K562 treated with DMSO at 1 percent for 4 hours (cell line): ENCODE results near the gene PDCL3. TPM values are rescaled to one million over a fixed set of nuclear protein-coding genes. Genes with fewer than 3 reads are reported as not detected.

Source experiments
- total RNA-seq: library from RNA; unstranded; fragments of 300-600 nt; gene quantifications from 2 replicates; pipeline ENCODE4 v1.2.3, GENCODE V29; 2022; ENCODE audit not compliant: insufficient read depth

PDCL3 gene
- 15.3 and 18.2 TPM in 2 replicates for total RNA-seq

DNA sequence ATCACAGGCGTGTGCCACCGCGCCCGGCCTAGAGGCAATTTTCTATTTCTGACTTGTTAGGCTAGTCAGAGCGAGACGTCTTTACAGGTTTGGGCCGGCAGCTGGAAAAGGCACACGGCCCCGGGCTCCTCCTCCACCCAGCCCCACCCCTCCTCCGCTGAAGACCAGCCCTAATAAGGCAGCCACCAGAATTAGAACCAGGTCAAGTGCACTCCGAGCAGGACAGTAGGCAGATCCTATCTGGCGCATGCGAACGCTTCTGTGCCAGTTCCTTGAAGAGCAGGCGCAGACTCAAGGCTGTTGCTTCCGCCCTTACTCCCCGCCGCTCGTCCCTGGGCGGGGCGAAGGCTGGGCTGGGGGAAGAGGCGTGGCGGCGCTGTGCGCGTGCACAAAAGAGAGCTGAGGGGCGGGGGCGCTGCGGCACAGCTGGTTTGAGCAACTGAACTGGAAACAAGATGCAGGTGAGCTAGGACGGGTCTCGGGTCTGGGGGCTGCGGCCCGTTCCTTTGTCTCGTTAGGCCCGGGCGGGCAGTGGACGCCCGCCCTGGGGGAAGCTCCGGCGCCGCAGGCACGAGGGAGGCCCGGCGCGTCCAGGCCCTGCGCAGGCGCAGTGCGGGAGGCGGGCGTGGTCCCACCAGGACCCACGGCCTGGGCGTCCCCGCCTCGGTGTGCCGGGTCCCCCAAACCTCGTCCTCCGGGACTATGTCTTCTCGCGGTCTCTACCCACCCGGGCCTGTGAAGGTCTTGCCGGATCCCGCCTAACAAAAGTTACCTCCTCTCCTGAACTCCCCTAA is at the start of gene PDCL3:
PDCL3 (plus strand) TSS at position 381 of the 794 bp plus-strand sequence; CDS start at position 456, 75 bp downstream.

Other genes with a start within 250 kb of the PDCL3 start
- gene LONRF2, start 240.5 kb upstream of the PDCL3 start, total RNA-seq = 0.49 and 1.2 TPM in 2 replicates
- 8.0 and 9.6 TPM in 2 replicates for gene CHST10, start 145.3 kb upstream of the PDCL3 start, total RNA-seq
- not detected in 2 replicates for gene NMS, start 92.5 kb upstream of the PDCL3 start, total RNA-seq